HG03060 (cell line): ENCODE measurements around the gene COL8A1.

Source experiments
- ATAC-seq: cut with Tn5 transposase; IDR thresholded peaks from one replicate; pipeline ENCODE4 v1.9.1; 2021; ENCODE audit warnings: low read depth, moderate number of reproducible peaks; ENCODE audit not compliant: unreplicated experiment

The COL8A1 gene

DNA sequence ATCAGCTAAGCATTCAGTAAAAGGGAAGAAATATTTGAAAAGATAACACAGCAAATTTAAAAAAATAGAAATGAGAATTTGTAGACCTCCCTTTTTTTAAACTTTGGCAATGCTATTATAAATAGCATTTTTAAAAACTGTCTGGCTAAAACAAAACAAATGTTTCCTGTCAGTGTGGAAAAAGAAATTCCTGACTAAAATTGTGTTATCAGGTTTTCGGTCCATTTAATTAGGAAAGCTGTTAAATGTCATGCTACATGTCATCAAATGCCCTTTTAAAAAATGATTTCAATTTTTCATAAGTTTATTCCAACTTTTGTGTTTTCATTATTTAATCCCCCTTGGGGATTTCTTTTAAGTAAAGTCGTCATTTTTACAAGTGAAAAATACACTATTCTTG lies 29.6 kb downstream of the COL8A1 start:
- ATAC-seq, result no peak

DNA sequence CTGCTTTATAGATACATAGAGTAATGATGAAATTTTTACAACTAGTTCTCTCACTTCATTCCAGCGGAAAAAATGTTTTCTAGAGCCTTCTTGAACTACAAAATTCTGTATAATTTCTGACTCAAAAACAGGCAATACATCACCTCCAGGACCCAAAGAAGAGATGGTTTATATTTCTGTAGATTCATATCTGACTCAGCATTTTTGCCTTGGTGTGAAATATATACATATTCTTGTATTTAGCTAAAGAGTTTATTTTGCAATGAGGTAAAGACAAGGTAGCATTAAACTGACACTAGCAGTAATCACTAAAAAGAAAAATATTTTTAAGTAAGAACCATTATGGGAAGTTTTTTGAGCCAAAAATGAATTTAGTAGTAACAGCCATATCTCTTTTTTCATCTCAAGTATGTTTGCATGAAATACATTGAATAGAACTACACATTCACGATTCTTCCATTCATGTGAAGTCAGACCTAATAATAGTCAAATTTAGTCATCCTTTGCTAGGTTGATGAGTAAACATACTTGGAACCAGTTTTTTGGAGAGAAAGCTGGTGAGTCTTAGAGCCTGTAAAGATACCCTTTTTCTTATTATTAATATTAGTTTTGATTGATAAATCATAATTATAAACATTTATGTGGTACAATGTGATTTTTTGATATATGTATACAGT lies 31.6 kb downstream of the COL8A1 start:
- no peak for ATAC-seq

DNA sequence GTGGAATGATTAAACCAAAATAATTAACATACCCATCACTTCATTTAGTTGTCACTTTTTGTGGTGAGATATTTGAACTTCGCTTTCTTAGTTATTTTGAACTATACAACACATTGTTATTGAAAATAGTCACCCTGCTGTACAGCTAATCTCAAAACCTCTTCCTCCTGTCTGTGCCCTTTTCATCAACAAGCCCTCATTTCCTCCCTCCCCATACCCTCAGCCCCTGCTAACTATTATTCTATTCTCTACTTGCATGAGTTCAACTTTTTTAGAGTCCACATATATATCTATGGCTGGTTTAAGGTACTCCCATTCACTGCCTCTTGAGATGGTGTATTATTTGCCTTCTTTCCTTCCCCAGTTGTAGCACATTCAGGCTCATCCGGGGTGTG lies 32.2 kb downstream of the COL8A1 start:
- ATAC-seq, result no peak

DNA sequence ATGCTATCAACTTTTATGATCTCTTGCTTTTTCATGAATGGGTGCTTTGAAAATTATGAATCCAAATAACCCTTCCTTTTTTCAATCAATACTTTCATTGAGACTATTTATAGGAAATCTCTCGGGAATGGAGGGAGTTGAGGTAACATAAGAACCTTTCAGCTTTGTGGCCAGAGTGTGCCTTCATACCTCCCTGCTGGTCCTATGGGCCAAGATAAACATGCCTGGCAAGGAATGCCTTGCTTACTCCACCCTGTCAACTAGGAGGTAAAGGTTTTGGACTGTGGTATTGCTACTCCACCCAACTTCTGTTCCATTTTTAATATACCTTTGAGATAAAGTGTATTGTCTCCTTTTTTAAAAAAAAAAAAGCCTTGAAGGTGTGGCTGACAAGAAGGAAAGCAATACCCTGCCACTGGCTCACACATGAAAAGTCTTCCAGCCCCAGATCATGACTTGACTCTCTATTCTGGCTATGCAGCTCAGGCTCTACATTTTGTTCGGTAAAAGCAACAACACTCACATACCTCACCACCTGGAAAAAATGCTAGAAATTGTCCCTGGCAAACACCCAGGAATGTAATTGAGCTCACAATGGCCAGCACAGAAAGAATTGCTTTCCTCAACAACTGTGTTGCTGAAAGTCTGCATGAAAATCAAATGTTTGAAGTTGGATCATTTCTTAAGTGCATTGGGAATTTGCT lies 35.8 kb downstream of the COL8A1 start:
- ATAC-seq, result no peak

DNA sequence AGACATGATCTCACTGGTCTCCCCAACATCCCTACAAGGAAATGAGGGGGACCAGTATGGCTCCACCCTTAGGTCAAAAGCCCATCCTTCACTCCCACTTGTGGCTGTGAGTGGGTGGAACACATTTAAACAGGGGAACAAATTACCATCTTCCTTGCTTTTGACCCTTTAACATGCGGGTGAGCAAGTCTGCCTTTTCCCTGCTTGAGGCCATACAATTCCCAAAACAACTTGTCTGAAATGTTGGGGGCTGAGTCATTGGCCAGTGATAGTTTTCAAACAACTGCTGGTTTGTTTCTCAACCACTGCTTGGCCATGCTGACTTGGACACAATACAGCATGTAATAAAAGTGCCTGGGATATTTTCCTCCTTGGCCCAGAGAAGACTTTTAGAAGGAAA lies 39.6 kb downstream of the COL8A1 start:
- ATAC-seq, result no peak

DNA sequence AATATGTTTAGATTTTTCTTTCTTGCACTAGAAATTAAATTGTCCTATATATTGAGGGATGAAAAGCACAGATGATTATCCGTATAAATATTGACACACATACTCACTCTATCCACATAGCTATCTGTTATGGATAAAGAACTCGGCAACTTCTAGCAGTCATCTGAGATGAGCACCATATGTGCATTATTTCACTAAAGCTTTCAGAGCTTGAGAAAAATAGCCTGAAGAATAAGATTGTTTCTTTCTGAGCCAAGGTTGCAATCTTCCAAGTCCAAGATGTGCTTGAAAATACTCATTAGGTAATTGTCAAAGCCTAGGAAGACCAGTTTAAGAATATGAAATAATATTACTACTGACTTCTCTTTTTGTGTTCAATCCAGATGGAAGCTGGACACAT lies 40.5 kb downstream of the COL8A1 start:
- no peak for ATAC-seq

DNA sequence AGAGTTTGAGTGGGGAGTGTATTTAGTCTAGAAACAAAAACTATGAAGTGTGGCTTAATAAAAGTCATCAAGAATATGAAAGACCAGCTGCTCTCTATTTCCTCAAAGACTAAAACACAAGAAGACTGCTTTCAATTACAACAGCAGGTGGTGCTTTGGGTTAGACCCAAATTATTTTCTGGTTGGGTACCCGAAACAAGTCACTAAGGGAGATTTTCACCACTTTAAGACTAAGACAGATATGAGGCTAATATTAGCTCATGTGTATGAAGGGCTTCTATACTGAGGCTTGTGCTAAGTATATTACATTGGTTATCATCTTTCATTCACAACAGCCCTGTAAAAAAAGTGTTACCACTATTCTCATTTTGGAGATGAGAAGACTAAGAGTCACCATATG lies 43.1 kb downstream of the COL8A1 start:
- ATAC-seq, result no peak

DNA sequence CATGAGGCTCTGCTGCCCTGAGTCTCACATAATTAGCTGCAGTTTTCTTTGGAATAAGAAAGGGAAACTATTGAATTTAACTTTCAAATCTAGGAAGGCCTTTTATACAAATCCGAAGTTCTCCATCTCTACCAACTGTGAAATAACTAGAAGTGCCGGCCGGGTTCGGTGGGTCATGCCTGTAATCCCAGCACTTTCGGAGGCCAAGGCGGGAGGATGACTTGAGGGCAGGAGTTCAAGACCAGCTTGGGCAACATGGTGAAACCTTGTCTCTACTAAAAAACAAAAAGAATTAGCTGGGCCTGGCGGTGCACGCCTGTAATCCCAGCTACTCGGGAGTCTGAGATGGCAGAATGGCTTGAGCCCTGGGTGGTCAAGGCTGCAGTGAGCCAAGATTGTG lies 43.6 kb downstream of the COL8A1 start:
- no peak for ATAC-seq

DNA sequence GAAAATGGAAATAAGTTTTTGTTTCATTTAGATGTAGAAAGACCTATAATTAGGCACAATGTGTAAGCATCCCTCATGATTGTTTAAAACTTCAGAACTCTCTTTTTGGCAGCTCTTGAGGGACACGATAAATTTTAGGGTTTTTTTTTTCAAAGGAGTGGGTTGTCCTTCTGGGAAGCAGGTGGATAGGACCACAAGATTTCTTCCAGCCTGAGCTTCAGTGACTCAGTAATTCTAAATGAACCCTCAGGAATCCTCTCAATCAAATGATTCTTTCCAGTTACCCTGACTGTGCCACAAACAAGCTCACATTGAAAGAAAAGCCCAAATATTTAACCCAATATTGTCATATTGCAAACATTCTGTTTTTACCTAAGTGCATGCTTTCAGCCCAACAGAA lies 45.1 kb downstream of the COL8A1 start:
- ATAC-seq, result no peak

DNA sequence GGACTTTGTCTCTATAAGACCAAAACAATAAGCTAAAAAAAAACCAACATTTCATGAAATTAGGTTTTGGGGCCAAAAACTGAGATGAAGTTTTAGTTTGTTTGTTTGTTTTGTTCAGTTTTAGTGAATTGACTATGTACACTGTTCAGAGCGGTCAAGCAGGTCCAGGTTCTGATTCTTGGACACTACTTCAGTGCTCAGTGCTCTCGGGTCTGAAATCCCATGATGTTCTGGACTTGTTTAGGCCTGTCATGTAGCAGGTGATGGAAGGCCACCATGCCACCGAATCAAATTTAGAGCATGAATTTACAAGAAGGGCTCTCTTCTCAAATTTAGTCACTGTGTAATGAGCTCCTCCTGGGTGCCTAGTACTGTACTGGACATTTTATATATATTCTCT lies 45.5 kb downstream of the COL8A1 start:
- no peak for ATAC-seq

DNA sequence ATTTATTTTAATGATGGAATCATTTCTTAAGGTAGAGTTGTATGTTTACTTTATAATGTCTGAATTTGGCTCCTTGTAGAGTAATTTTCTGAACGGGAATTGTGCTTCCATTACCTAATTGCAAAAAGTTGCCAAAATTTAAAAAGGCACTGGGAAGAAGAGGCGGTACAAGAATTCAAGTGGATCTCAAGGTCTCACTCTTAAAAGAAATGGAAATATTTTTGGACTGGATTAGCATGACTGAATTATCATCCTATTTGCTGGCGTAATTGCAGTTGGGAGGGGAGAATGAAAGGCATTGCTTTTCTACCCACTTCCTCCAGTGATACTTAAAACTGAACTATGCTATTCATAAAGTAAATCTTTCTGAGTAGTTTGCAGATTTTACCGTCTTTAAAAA lies 46.2 kb downstream of the COL8A1 start:
- ATAC-seq, result no peak

DNA sequence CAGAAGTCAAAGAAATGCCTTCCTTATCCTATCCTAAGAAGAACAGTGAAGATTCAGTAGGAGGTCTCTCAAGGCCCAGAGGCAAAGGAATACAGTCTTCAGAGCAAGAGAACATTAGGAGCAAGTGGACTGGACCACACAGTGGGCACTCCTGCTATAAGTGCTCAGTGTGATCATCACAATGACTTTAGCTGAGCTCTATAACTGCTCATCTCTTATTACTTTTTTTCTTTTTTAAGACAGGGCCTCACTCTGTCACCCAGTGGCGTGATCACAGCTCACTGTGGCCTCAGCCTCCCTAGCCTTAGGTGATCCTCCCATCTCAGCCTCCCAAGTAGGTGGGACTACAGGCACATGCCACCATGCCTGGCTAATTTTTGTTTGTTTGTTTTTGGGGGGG lies 48.1 kb downstream of the COL8A1 start:
- no peak for ATAC-seq

DNA sequence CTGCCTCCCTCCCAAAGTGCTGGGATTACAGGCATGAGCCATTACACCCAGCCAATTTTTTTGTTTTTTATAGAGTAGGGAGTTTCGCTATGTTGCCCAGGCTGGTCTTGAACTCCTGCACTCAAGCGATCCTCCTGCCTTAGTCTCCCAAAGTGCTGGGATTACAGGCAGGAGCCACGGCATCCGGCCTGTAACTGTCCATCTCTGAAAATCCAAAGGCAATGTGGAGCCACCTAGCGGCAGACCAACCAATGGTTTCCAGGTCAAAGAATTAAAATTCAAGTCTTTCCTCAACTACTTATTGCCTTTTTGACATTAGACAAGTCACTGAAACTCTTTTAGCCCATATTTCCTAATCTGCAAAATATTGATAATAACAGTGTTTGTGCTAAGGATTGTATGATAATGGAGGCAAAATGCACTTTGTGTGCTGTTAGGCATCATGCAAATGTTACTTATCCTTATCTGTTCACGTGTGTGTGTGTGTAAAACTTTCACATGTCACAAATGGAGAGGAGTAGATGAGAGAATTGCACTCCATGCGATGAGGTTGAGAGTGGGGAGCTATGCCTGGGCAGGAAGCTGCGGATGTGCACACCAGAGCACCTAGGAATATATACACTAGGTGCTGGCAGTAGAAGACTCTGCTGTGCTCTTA lies 48.7 kb downstream of the COL8A1 start:
- ATAC-seq, result no peak

DNA sequence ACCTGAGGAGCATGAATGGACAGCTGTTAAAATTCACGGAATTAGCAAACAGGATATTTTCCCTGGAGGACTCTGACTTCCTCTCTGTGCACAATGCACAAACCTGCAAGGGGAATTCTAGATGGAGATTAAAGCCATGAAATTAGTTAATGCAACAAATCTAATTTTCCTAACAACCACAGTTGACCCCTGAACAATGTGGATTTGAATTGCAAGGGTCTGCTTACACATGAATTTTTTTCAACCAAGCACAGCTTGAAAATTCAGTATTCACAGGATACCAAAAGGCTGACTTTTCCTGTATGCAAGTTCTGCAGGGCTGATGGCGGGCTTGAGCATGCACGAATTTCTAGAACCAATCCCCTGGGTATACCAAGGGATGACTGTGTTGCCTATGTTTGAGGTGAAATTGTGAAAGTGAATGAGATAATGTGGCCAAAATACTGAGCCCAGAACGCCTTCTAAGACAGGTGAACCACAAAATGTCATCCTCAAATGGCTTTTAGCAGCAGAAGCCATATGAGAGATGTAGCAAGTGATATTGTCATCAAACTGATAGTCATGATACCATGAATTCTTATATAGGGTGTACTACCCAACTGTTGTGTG lies 52.5 kb downstream of the COL8A1 start:
- no peak for ATAC-seq

DNA sequence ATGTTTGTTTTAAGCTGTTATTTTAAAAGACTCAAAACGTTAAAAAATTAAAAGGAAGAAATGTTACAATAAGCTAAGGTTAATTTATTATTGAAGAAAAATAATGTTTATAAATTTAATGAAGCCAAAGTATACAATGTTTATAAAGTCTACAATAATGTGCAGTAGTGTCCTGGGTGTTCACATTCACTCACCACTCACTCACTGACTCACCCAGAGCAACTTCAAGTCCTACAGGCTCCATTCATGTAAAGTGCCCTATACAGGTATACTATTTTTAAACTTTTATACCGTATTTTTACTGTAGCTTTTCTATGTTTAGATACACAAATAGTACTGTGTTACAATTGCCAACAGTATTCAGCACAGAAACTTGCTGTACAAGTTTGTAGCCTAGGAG lies 55.2 kb downstream of the COL8A1 start:
- ATAC-seq, result no peak

DNA sequence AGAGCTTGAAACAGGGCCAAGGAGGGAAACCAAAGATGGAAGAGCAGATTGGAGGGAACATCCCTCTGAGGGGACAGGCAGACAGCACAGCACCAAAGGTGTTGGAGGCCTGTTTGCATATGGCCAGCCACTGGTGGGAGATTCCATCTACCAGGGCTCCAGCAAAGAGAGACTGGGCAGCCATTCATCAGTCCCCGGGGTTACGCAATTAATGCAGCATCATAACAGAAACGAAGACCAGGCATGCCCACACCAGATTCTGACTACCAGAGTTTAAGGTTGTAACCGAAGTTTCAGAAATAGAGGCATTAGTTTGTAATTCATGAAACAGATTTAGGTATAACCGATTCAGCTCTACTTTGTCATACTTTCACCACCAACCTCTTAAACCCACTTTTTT lies 58.1 kb downstream of the COL8A1 start:
- no peak for ATAC-seq

DNA sequence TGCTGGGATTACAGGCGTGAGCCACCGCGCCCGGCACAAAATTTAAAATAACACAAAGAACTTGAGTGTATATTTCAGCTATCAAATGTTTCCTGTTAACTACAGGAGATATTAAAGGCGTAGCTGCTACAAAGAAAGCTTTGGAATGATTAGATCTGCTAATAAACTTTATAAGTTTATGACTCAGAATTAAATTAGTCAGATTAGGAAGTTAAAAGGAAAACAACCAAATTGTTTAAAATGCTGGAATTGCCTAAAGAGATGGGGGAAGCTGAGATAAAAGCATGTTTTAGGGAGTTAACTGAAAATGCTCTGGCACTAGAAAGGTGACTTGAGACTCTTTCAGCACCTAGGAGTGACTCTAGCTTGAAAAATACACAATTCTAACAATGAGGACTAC lies 58.9 kb downstream of the COL8A1 start:
- ATAC-seq, result no peak

DNA sequence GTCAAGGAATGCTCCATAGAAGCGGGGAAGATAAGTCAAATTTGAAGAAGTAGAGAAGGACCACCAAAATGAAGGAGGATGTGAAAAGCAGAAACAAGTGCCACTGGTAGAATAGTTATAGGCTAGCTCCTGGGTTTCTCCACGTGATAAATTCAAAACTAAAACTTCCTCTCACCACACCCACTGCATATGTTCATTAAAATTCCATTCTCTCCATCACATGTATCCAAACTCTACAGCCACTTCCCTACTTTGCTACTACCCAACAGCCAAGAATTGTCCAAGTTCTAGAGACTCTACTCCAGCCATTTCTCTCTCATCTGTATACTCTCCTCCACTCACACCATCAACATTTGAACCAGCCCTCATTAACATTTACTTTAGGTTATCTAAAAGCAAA lies 60.5 kb downstream of the COL8A1 start:
- no peak for ATAC-seq

DNA sequence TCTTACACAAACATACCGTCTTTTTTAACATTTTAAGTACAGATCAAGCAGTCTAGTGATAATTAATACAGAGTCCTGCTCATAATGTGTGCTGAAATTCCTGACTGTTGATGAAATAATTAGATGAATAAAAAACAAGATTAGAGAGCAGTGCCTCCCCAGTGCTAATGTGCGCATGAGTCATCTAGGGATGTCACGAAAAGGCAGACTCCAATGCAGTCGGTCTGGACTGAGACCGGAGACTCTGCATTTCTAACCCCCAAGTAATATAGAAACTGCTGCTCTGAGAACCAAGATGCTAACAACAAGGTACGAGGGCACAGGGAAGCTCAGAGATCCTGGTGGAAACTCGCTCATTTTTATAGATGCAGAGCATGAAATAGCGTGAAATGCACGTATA lies 61.4 kb downstream of the COL8A1 start:
- ATAC-seq, result no peak

DNA sequence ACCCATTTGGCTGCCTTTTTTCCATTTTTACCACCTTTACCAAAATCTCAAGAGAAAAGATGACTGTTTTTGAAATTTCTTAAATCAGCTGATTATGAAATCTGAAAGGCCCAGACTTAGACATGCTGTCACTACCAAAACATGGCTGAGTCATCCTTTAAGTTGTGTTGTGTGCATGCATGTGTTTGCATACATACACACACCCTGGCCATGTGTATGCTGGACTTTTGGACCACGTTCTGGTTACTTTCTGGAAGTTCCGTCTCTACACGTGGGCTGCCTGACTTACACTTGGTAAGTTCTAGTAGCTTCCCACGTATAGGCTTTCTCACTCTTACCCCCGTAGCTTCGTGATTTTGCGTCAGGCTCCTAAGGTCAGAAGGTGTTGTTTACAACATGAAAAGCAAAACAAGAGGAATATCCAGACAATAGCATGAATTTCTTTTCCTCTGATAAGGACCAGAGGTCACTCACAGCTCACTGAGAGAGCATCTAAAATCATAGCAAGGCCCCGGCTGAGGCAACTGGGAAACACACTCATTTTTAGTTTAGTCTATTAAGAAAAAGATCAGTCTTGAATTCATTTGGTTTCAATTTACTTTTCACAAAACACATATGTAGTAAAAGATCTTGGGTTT lies 62.4 kb downstream of the COL8A1 start:
- no peak for ATAC-seq
